Activated effector memory CD4-positive, alpha-beta T cell treated with anti-CD3 and anti-CD28 coated beads, Interleukin-2, amount 50 U/mL, for 16 hours (primary cell): ENCODE data around the gene RASSF1.

Experiments
- DNase-seq: peaks from one replicate; pipeline ENCODE4 v3.0.0-alpha.2; 2020

The RASSF1 gene

DNA sequence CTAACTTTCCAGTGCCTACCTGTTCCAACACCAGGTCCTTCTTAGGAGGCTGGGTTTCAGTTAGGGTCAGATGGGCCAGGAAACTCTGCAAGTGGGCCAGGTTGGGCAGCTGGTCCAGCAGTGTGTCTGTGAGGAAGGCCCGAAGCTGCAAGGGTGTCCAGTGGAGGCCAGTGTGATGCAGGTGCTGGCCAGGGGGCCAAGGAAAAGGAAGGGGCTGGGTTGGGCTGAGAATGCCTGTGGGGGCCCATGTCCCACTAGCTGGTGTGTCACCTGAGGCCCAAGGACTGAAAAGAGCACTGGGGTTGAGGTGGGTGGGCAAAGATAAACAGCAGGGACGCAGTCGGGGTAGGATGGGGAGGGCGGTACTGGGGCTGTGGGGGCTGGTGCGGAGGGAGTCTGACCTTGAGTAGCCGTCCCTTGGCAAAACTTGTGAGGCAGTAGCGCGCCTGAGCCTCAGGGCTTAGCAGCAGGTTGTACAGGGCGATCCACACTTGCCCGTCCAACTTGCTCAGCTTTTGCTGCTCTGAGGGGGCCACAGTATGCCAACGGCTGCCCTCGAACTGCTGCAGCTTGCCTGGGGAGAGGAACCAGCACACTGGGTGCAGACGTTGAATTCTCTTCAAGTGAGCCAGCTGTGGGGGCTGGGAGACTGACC lies 1.5 kb upstream of the RASSF1 start:
- no peak for DNase-seq

DNA sequence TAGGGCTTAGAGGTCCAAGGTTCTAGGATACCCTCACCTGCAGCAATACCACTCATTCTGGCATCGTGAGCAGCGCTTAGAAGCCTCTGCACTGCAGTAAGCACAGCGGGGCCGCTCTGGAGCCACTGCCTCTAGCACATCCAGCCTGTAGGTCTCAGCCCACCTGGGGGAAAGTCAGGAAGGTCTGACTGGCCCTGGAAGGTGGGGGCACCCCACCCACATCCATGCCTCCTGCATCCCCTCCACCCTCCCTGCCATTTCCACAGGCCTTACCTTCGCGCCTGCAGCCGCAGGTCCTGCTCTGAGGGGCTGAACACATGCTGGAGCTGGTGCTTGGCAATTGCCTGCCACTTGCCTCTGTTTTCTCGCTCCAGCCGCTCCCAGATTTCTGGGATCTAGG lies 901 bp upstream of the RASSF1 start:
- DNase-seq = no peak

- DNase-seq = no peak
Measured at GRCh38 chr3:50340147-50340447, 539 bp downstream of the RASSF1 start.

DNA sequence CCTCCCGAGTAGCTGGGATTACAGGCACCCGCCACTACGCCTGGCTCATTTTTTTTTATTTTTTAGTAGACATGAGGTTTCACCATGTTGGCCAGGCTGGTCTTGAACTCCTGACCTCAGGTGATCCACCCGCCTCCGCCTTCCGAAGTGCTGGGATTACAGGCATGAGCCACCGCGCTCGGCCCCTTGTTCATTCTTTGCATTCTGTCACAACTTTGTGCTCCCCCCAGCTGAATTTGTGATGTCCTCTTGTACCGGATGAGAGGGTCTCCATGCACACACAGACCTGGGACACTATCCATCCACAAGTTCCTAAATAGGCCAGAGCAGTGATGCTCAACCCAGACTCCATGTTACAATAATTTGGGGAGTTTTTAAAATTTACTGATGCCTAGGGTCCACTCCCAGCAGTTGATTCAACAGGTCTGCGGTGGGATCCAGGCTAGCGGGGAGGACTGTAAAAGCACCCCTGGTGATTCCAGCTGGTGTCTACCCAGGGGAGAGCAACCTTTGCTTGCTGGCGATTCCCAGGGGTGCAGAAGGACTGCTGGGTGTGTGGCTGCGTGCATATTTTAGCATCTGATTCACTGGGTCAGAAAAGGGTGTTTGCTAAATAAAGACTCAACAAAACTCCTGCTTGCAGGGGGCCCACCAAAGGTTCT lies 1.0 kb downstream of the RASSF1 start:
- DNase-seq = no peak

GRCh38 chr3:50338965-50339364 lies 1.7 kb downstream of the RASSF1 start:
- DNase-seq = no peak

DNA sequence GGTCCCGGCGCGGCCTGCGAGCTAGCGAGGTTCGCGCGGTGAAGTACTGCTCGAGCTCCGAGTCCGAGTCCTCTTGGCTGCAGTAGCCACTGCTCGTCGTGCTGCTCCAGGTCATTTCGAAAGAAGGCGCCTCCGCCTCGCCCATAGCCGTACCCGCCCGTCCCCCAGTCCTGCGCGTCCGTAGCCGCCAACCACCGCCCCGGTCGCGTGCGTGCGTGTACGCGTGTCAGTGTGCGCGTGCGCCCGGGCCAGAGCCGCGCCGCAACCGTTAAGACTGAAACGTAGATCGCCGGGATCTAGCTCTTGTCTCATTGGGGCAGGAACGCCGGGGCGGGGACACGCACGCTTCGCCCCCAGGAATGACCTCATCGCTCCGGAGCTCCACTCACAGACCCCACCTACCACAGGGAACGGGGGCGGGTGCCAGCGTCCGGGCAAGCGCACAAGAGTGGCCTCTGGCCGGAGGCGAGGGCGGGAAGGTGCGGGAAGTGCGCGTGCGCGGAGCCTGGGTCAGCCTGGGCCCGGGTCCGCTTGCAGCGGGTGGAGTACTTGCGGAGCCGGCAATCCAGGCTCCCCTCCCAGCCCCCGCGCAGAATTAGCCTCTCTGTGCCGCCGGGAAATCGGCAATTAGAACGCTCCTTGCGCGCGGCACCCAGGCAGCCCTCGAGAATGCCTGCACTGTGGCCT lies 3.3 kb downstream of the RASSF1 start:
- DNase-seq = peak; percentile 98

- DNase-seq = no peak
Measured at GRCh38 chr3:50336452-50337174, 4.0 kb downstream of the RASSF1 start.

GRCh38 chr3:50334339-50335075 lies 6.1 kb downstream of the RASSF1 start:
- DNase-seq = no peak

DNA sequence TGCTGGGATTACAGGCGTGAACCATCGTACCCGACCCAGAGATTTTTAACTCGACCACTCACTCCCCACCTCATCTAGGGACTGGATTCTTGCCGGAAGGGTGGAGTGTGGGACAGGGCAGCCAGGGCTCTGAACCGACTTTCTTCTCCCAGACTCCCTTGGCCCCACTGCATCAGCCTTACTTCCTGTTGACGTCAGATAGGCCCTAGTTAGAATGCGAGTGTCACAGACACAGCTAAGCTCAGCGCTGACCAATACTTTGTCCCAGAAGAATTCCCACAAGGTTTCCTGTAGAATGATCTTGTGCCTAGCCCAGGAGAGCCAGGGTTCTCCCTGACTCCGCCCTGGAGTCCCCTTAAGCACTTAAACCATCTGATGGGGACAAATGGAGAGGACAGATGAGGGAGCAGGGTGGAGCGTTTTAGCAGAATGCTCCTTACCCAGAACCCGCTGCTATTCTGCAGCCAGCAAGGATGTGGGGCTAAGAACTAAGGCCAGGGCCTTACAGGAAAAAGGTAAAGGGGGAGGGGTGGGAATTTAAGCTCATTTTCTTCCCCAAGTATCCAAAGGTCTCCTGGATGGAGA lies 6.8 kb downstream of the RASSF1 start:
- DNase-seq = no peak

- DNase-seq = no peak
Measured at GRCh38 chr3:50331364-50331907, 9.2 kb downstream of the RASSF1 start.

GRCh38 chr3:50330330-50330729 lies 10.3 kb downstream of the RASSF1 start:
- DNase-seq = no peak

DNA sequence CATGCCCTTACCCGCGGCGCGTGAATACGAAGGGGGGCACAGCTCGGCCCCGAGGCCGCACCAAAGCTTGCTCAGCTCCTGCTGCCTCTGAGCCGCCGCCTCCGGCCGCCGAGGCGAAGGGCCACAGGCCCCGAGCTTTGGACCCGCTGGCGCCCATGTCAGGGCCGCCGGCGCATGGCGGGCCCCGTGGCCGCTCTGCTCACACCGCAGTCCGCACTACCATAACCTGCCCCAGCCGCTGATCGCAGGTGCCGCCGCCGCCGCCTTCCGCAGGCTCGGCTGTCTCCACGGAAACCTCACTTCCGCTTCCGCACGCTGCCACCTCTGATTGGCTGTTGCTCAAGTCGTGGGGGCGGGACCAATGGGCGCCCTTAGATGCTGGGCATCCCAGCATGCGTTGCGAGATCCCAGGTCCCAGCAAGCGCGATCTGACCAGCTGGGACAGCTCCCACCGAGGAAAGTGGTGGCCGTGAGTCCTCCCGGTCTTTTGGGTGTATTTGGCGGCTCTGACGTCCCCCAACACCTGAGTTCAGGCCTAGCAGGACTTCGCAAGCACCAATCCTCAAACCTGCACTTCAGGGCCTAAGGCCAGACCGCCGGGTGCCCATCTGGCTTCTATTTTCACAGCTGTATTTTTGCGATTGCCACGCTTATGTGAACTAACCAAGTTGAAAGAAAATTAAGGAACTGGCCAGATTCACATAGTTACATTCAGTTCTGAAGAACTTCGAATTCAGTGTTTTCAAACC lies 12.5 kb downstream of the RASSF1 start, which contains the start of gene TUSC2:
Gene TUSC2, minus strand, starts transcription at position 281 of the 749 bp plus-strand sequence. Its CDS starts 124 bp downstream, at position 157.
- DNase-seq = peak; percentile 98

GRCh38 chr3:50327129-50327528 lies 13.5 kb downstream of the RASSF1 start:
- DNase-seq = no peak

- DNase-seq = no peak
Measured at GRCh38 chr3:50326182-50326541, 14.5 kb downstream of the RASSF1 start.

GRCh38 chr3:50325497-50326181 lies 15.0 kb downstream of the RASSF1 start:
- DNase-seq = no peak

DNA sequence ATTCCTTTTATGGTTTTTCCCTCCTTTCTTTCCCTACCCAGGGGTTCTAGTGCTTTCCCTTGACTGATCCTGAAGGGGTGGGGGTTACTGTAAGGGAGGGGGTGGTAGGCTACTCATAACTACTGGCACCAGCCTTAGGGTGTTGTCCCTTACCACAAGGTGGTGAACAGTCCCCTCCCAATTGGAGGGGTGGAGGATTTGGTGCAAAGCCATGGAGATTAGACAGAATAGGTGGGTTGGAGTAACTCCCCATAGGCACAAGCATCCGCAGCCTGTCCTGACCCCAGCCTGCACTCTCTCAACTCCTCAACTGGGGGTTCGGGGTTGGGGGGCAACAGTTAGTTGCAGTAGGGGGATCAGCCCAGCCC lies 15.5 kb downstream of the RASSF1 start:
- DNase-seq = no peak

- DNase-seq = peak; percentile 86
Measured at GRCh38 chr3:50324351-50325112, 16.1 kb downstream of the RASSF1 start.

DNA sequence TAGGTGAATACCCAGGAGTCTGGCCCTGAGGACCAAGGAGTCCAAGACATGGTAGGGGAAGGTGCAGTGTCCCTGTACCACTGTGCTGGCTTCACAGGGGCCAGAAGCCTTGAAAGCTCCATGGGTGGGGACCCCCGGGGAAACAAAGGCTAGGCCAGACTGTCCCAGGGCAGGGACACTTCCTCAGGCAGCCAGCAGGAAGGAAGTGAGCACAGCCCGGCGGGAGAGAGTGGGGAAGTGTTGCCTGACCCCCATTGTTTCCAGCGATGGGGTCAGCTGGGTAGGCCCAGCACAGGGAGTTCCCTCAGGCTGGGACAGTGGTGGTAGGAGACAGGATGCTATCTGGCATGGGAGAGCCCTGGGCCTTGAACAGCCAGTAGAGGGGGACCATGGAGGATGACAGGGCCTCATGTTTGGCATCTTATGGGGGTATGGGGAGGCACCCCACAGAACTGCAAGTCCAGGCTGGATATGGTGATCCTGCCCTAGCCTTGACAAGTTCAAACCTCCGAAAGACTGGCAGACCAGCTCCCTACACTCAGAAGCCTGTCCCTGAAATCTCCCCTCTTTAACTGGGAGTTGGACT lies 16.9 kb downstream of the RASSF1 start:
- DNase-seq = no peak

DNA sequence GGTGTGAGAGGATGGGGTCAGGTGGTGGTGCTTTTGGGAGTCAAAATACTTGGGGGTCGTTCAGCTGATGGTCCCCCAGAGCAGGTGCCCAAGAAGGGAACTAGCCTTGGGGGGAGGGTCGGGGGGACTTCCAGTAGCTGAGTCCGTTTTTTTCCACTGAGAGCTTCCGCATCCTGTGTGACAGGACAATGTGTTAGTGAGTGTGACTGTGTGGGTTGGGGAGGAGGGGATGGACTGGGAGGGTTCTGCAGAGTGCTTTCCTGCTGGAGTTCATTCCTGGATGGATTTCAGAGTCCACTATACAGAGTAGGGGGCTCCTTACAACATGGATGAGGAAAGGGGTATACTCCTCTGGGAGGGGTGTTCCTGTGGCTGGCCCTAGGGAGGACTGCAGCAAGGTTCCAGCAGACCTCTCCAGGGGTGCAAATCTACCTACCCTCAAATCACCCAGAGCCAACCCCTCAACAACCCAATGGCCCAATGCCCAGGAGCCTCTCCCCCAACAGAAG lies 17.5 kb downstream of the RASSF1 start:
- DNase-seq = no peak
